Thyroid gland (tissue), 4 donors: ENCODE results near the gene PGLYRP2.

Experiments used
- POLR2A ChIP-seq, 2 donors: fragments of 450-650 bp; IDR thresholded peaks; one replicate each; pipeline ENCODE4 v1.6.1; 2017; ENCODE audit warnings: antibody characterized with exemption in 2 of 2, mild to moderate bottlenecking in 2 of 2, moderate library complexity in 1 of 2
- TF ChIP-seq, protein P1 (sequence below), 6 experiments: fragments of 200-600 bp in 3 of 6; fragments of 450-650 bp in 3 of 6; sonication (generic) in 3 of 6; IDR thresholded peaks; one replicate each; pipeline ENCODE4 v1.5.1; 2016 to 2019; ENCODE audit warnings: antibody characterized with exemption in 6 of 6, mild to moderate bottlenecking in 2 of 6, inconsistent platforms in 1 of 6, moderate library complexity in 1 of 6

DNA sequence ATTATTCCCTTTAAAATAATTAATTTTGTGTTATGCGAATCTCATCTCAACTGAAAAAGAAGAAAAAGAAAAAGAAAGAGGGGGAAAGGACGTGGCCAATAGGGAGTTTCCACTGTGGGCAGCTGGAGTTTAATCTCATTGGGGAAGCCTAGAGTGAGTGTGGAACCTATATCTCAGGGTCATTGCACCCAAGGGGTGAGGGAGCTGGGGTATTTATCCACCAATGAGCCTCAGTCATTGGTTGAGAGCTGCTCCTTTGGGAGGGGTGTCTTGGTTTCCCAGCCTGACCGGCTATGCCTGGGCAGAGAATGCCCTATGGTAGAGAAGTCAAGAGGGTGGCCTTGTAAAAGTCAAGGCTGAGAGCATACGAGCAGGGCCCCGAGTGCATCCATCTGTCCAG is 45.5 kb upstream of the PGLYRP2 start:
- TF ChIP-seq, protein P1, sequence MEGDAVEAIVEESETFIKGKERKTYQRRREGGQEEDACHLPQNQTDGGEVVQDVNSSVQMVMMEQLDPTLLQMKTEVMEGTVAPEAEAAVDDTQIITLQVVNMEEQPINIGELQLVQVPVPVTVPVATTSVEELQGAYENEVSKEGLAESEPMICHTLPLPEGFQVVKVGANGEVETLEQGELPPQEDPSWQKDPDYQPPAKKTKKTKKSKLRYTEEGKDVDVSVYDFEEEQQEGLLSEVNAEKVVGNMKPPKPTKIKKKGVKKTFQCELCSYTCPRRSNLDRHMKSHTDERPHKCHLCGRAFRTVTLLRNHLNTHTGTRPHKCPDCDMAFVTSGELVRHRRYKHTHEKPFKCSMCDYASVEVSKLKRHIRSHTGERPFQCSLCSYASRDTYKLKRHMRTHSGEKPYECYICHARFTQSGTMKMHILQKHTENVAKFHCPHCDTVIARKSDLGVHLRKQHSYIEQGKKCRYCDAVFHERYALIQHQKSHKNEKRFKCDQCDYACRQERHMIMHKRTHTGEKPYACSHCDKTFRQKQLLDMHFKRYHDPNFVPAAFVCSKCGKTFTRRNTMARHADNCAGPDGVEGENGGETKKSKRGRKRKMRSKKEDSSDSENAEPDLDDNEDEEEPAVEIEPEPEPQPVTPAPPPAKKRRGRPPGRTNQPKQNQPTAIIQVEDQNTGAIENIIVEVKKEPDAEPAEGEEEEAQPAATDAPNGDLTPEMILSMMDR (IDR thresholded peaks at IDR 0.05), result no peak
- no peak for TF ChIP-seq POLR2A (IDR thresholded peaks at IDR 0.05)
